Peyer's patch (tissue), 4 donors: Measurements from ENCODE around the gene PKD2. TPM values are rescaled to one million over a fixed set of nuclear protein-coding genes. Genes with fewer than 3 reads are reported as not detected.

Experiments used
- DNase-seq, 3 donors: peaks; one replicate each; pipeline ENCODE4 v3.0.0-alpha.2; 2017 to 2019
- H3K27ac ChIP-seq, 4 donors: fragments of 200-600 bp; sonication (generic); one replicate each; pipeline ENCODE4 v1.5.1; 2016 to 2019
- H3K27me3 ChIP-seq, 2 donors: fragments of 200-600 bp; sonication (generic); one replicate each; pipeline ENCODE4 v1.5.1; 2019
- H3K36me3 ChIP-seq, 3 donors: fragments of 200-600 bp; sonication (generic); one replicate each; pipeline ENCODE4 v1.5.1; 2016 to 2019
- H3K4me1 ChIP-seq, 4 donors: fragments of 200-600 bp; sonication (generic); one replicate each; pipeline ENCODE4 v1.5.1; 2016 to 2019
- H3K4me3 ChIP-seq, 4 donors: fragments of 200-600 bp; sonication (generic); 1 replicate in 3 of 4; 2 replicates in 1 of 4; pipeline ENCODE4 v1.5.1; 2016 to 2019; ENCODE audit warnings: mild to moderate bottlenecking in 1 of 4
- H3K9me3 ChIP-seq, 4 donors: fragments of 200-600 bp; sonication (generic); one replicate each; pipeline ENCODE4 v1.5.1; 2016 to 2019; ENCODE audit warnings: mild to moderate bottlenecking in 1 of 4
- POLR2A ChIP-seq, 2 donors: fragments of 450-650 bp; IDR thresholded peaks; one replicate each; pipeline ENCODE4 v1.5.1; 2017; ENCODE audit warnings: antibody characterized with exemption in 2 of 2, mild to moderate bottlenecking in 2 of 2, moderate library complexity in 2 of 2
- total RNA-seq, 4 donors: library from RNA; depleted of rRNA; stranded (reverse); fragments of >200 nt; gene quantifications; one replicate each; pipeline ENCODE4 v1.1.0, GENCODE V29; 2016
- TF ChIP-seq, protein P1 (sequence below), 6 experiments: fragments of 450-650 bp in 4 of 6; fragments of 200-600 bp in 2 of 6; sonication (generic) in 1 of 6; IDR thresholded peaks; one replicate each; pipeline ENCODE4 v1.5.1; 2017 to 2019; ENCODE audit warnings: antibody characterized with exemption in 6 of 6, mild to moderate bottlenecking in 3 of 6, moderate library complexity in 1 of 6

PKD2 gene
- total RNA-seq, 4 donors from 2014 or later, result 9.8 to 238 (median 23.4) TPM

DNA sequence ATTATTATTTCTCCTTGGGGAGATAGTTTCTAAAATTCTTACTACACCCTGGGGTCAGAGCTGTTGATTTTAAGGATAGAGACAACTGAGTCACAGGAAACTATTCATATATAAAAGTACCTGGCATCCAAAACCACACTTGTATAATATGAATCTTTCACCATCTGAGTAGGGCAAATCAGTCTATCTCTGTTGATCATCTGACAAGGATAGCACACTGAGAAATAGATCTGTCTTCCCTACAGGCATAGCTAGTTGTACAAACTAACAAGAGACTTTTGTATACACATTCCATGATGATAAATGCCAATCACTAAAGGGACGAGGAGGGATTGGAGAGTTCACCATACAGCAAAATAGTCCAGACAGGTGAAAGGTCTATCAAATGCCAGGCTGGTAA, 30.0 kb downstream of the PKD2 start:
- H3K4me3 ChIP-seq, result no peak overlapping the region
- no peak overlapping the region for H3K27ac ChIP-seq
- no peak for DNase-seq
- TF ChIP-seq POLR2A (IDR thresholded peaks at IDR 0.05), result no peak
- TF ChIP-seq, protein P1, sequence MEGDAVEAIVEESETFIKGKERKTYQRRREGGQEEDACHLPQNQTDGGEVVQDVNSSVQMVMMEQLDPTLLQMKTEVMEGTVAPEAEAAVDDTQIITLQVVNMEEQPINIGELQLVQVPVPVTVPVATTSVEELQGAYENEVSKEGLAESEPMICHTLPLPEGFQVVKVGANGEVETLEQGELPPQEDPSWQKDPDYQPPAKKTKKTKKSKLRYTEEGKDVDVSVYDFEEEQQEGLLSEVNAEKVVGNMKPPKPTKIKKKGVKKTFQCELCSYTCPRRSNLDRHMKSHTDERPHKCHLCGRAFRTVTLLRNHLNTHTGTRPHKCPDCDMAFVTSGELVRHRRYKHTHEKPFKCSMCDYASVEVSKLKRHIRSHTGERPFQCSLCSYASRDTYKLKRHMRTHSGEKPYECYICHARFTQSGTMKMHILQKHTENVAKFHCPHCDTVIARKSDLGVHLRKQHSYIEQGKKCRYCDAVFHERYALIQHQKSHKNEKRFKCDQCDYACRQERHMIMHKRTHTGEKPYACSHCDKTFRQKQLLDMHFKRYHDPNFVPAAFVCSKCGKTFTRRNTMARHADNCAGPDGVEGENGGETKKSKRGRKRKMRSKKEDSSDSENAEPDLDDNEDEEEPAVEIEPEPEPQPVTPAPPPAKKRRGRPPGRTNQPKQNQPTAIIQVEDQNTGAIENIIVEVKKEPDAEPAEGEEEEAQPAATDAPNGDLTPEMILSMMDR (IDR thresholded peaks at IDR 0.05), result no peak
- no peaks in the 10 kb centered on the region for H3K9me3 ChIP-seq
- H3K36me3 ChIP-seq, result peaks cover 0 to 54% (median 0%) of the 10 kb centered on the region in 3 donors
- H3K27me3 ChIP-seq, result no peaks in the 10 kb centered on the region
- peaks cover 0 to 6% (median 0%) of the 10 kb centered on the region in 4 donors for H3K4me1 ChIP-seq

DNA sequence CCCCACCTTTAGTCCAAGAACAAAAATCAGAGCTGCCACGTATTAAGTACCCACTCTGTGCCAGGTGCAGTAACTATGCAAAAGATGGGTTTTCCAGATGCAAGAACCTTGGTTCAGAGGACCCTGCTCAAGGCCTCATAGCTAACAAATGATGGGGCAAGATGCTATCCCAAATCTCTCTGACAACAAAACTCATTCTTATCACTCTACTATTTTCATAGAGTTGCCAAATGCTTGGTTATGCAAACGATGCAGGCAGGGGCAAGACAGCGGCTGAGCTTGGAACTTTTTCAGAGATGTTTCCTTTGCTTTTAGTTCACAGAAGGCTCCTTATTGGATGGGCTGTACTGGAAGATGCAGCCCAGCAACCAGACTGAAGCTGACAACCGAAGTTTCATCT, 30.5 kb downstream of the PKD2 start:
- DNase-seq, result no peak
- Histone ChIP-seq H3K9me3 (no peaks in the 10 kb centered on the region), H3K27me3 (no peaks in the 10 kb centered on the region), H3K4me3 (no peak overlapping the region), H3K27ac (no peak overlapping the region), H3K4me1 (peaks cover 0 to 6% (median 0%) of the 10 kb centered on the region in 4 donors), H3K36me3 (peaks cover 0 to 57% (median 0%) of the 10 kb centered on the region in 3 donors)
- no peak for TF ChIP-seq POLR2A (IDR thresholded peaks at IDR 0.05)
- TF ChIP-seq, protein P1 (IDR thresholded peaks at IDR 0.05), result no peak

DNA sequence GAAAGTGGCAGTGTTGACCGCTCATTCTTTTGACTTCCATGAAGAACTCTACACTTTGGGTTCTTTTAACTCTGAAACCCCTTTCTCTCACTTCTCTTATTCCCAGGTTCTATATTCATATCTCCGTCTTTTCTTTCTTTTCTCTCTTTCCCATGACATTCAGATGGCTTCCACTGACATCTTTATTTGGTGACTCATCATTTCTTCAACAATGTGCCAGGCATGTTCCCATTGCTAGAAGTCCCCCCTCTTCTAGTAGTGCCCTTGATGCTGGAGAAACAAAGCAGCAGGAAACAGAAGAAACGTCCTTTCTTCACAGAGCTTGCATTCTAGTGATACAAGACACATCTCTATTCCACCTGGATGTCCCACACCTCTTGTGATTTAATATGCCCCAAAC, 33.3 kb downstream of the PKD2 start:
- no peaks in the 10 kb centered on the region for H3K9me3 ChIP-seq

DNA sequence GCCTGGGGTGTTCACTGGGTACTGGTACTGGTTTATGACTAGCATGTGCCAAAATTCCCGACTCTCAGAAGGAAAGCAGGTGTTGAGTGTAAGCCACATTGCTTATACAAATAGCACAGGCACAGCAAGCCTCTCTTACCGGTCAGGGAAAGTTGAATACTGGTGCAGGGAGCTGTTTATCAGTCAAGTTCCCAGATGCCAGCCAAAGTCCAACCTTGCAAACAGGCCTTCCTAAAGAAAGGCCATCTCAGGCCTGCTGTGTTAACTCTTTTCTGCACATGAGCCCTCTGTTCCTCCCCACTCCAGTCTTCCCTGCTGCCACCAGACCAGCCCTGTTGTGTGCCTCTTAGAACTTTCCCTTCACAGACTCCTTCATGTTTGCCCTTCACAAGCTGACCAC, 34.2 kb downstream of the PKD2 start:
- no peak overlapping the region for H3K27ac ChIP-seq
- TF ChIP-seq, protein P1 (IDR thresholded peaks at IDR 0.05), result no peak
- TF ChIP-seq POLR2A (IDR thresholded peaks at IDR 0.05), result no peak
- no peaks in the 10 kb centered on the region for H3K27me3 ChIP-seq
- H3K4me3 ChIP-seq, result no peak overlapping the region
- H3K36me3 ChIP-seq, result peaks cover 0 to 83% (median 0%) of the 10 kb centered on the region in 3 donors
- peaks cover 0 to 6% (median 0%) of the 10 kb centered on the region in 4 donors for H3K4me1 ChIP-seq
- no peaks in the 10 kb centered on the region for H3K9me3 ChIP-seq
- no peak for DNase-seq

More for the DNA sequence above, 33.3 kb downstream of the PKD2 start:
- no peak overlapping the region for H3K4me3 ChIP-seq
- H3K27me3 ChIP-seq, result no peaks in the 10 kb centered on the region
- no peak overlapping the region for H3K27ac ChIP-seq
- peaks cover 0 to 82% (median 0%) of the 10 kb centered on the region in 3 donors for H3K36me3 ChIP-seq
- no peak for DNase-seq
- peaks cover 0 to 6% (median 0%) of the 10 kb centered on the region in 4 donors for H3K4me1 ChIP-seq
- no peak for TF ChIP-seq POLR2A (IDR thresholded peaks at IDR 0.05)
- TF ChIP-seq, protein P1 (IDR thresholded peaks at IDR 0.05), result no peak

DNA sequence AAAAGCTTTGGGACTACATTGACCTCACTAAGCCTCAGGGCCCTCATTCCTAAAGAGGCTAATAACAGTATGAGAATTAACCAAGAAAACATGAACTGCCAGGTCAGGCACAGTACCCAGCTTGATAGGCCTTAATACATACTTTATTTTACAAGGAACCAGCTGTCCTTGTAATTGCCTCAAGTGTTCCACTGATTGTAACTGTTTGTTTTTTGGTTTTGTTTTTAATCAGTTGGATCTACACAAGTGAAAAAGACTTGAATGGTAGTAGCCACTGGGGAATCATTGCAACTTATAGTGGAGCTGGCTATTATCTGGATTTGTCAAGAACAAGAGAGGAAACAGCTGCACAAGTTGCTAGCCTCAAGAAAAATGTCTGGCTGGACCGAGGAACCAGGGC, 35.6 kb downstream of the PKD2 start:
- H3K36me3 ChIP-seq, result peaks cover 0 to 84% (median 0%) of the 10 kb centered on the region in 3 donors
- DNase-seq, result no peak
- H3K27me3 ChIP-seq, result no peaks in the 10 kb centered on the region
- no peak overlapping the region for H3K27ac ChIP-seq
- H3K9me3 ChIP-seq, result no peaks in the 10 kb centered on the region
- peaks cover 0 to 6% (median 0%) of the 10 kb centered on the region in 4 donors for H3K4me1 ChIP-seq
- no peak for TF ChIP-seq POLR2A (IDR thresholded peaks at IDR 0.05)
- TF ChIP-seq, protein P1 (IDR thresholded peaks at IDR 0.05), result no peak
- no peak overlapping the region for H3K4me3 ChIP-seq
